HepG2 (cell line): ENCODE measurements around the gene ARL8B. TPM values are rescaled to one million over a fixed set of nuclear protein-coding genes. Genes with fewer than 3 reads are reported as not detected.

Experiments
- ATAC-seq: fragments of 200-7000 bp; cut with Tn5 transposase; 3 replicates; pipeline ENCODE4 v1.9.1; 2020; ENCODE audit warnings: mild to moderate bottlenecking, moderate library complexity
- BruUV-seq: library from RNA; stranded (reverse); fragments of 400-500 nt; replicated peaks from 2 replicates; lab custom pipeline; 2021; lab: Mats Ljungman, UMichigan
- CTCF ChIA-PET: fragments of 300-600 bp; formaldehyde crosslinking; extraction: SDS; loops from one replicate; lab custom pipeline; 2021; ENCODE audit warnings: low total read pairs, inconsistent platforms, low intra/inter-chr PET ratio; lab: Yijun Ruan, JAX
- POLR2A ChIA-PET: fragments of 350-600 bp; sonication (Branson Sonifier 250); formaldehyde crosslinking; loops from one replicate; lab custom pipeline; 2020; ENCODE audit warnings: antibody characterized with exemption, inconsistent platforms; lab: Yijun Ruan, JAX
- DNase-seq: peaks from one replicate; pipeline ENCODE4 v3.0.0-alpha.2; 2015; ENCODE audit warnings: low spot score
- FAIRE-seq: peaks from 3 replicates; lab custom pipeline; 2011; peaks lifted over from hg19 to GRCh38; lab: Jason Lieb, UNC
- H2AFZ ChIP-seq: one replicate; pipeline ENCODE4 v1.6.1; 2011; ENCODE audit warnings: low read length, inconsistent platforms
- H3K27ac ChIP-seq: fragments of 300-600 bp; 3 replicates; pipeline ENCODE4 v1.8.0; 2011; ENCODE audit warnings: mixed run types, mild to moderate bottlenecking, mixed read lengths, low read length, inconsistent platforms; ENCODE audit not compliant: insufficient read depth; ENCODE audit errors: extremely low read length
- H3K27me3 ChIP-seq, 2 experiments: fragments of 200-600 bp in 1 of 2; 2 replicates in 1 of 2; 3 replicates in 1 of 2; pipeline versions ENCODE4 v1.6.0 to v1.8.0; 2011; ENCODE audit warnings: low read length in 2 of 2, mild to moderate bottlenecking in 2 of 2, moderate library complexity in 2 of 2, inconsistent platforms in 1 of 2; ENCODE audit not compliant: insufficient read depth in 2 of 2, control insufficient read depth in 1 of 2
- H3K36me3 ChIP-seq, 2 experiments: fragments of 200-600 bp in 1 of 2; replicated peaks in 1 of 2; 2 replicates in 1 of 2; 3 replicates in 1 of 2; pipeline versions ENCODE4 v1.5.1 to v1.8.0; 2011; ENCODE audit warnings: low read length in 2 of 2, inconsistent platforms in 1 of 2; ENCODE audit not compliant: insufficient read depth in 2 of 2, control insufficient read depth in 1 of 2
- H3K4me1 ChIP-seq: 2 replicates; pipeline ENCODE4 v1.5.1; 2012; ENCODE audit warnings: low read length, inconsistent platforms; ENCODE audit not compliant: insufficient read depth
- H3K4me2 ChIP-seq: 2 replicates; pipeline ENCODE4 v1.6.0; 2011; ENCODE audit warnings: low read depth, low read length, inconsistent platforms
- H3K4me3 ChIP-seq, 3 experiments: fragments of 200-600 bp in 1 of 3; sonication (generic), shearing (Covaris generic) in 1 of 3; replicated peaks in 1 of 3; 2 replicates each; pipeline ENCODE4 v1.5.1; 2011 to 2016; ENCODE audit warnings: low read length in 3 of 3, inconsistent platforms in 2 of 3, low read depth in 2 of 3, mild to moderate bottlenecking in 2 of 3, control low read depth in 1 of 3, mixed read lengths in 1 of 3; ENCODE audit not compliant: insufficient read depth in 1 of 3
- H3K79me2 ChIP-seq: one replicate; pipeline ENCODE4 v1.6.1; 2011; ENCODE audit warnings: low read length, inconsistent platforms; ENCODE audit not compliant: insufficient read depth
- H3K9ac ChIP-seq: 2 replicates; pipeline ENCODE4 v1.6.0; 2011; ENCODE audit warnings: mild to moderate bottlenecking, low read depth, low read length, inconsistent platforms; ENCODE audit not compliant: insufficient read depth
- H3K9me3 ChIP-seq: 2 replicates; pipeline ENCODE4 v1.5.1; 2012; ENCODE audit warnings: mild to moderate bottlenecking, low read length
- H4K20me1 ChIP-seq: 2 replicates; pipeline ENCODE4 v1.6.0; 2011; ENCODE audit warnings: inconsistent platforms, mild to moderate bottlenecking, low read length, moderate library complexity; ENCODE audit not compliant: insufficient read depth
- AKAP8 ChIP-seq: sonication (generic); formaldehyde crosslinking; IDR thresholded peaks from 2 replicates; pipeline ENCODE4 v1.5.1; 2020; ENCODE audit warnings: mild to moderate bottlenecking, missing genetic modification reagents
- THYN1 ChIP-seq: sonication (generic); formaldehyde crosslinking; IDR thresholded peaks from 2 replicates; pipeline ENCODE4 v1.8.1; 2023; ENCODE audit warnings: low read depth, mild to moderate bottlenecking, moderate library complexity, missing genetic modification reagents, borderline replicate concordance
- ZFP36L2 ChIP-seq: sonication (generic); formaldehyde crosslinking; IDR thresholded peaks from 2 replicates; pipeline ENCODE4 v1.4.0; 2020; ENCODE audit warnings: missing genetic modification reagents
- ZNF460 ChIP-seq: sonication (generic); formaldehyde crosslinking; IDR thresholded peaks from 2 replicates; pipeline ENCODE4 v1.5.1; 2020; ENCODE audit warnings: missing genetic modification reagents, mild to moderate bottlenecking, borderline replicate concordance
- WGBS: methylation state at CpG from one replicate; pipeline ENCODE4 v1.1.6; 2017; ENCODE audit warnings: low lambda C conversion rate; 5-methylcytosine and 5-hydroxymethylcytosine counted together
- in situ Hi-C: cut with HindIII; loops from 2 replicates; pipeline ENCODE4 v1.10.0; 2017; ENCODE audit warnings: low pct_unique_long_range_greater_than_20kb; ENCODE audit not compliant: extremely low pct_ligation_motif_present
- intact Hi-C: fragments of 100-400 bp; cut with micrococcal nuclease; formaldehyde crosslinking; loops from one replicate; pipeline ENCODE4 v1.10.0; 2022; ENCODE audit not compliant: unreplicated experiment
- polyA plus RNA-seq, 8 experiments: library from polyadenylated mRNA; depleted of rRNA in 3 of 8; stranded (reverse) in 7 of 8; unstranded in 1 of 8; fragments of >200 nt; fragmentation: Illumina TruSeq in 4 of 8; extraction: Trizol in 4 of 8; gene quantifications; 2 replicates each; pipeline versions ENCODE4 v1.2.1 to v1.2.3, GENCODE V29; 2011 to 2016; ENCODE audit warnings: low read depth in 4 of 8, missing spikeins in 1 of 8, mixed read lengths in 1 of 8; ENCODE audit not compliant: insufficient read depth in 1 of 8
- total RNA-seq, 5 experiments: library from RNA; depleted of rRNA; stranded (reverse); fragments of >200 nt; fragmentation: Illumina TruSeq; extraction: Trizol; gene quantifications; 2 replicates each; pipeline ENCODE4 v1.2.3, GENCODE V29; 2016; ENCODE audit warnings: low read depth in 1 of 5
- TF ChIP-seq, protein P1 (sequence below): sonication (generic); formaldehyde crosslinking; IDR thresholded peaks from 2 replicates; pipeline ENCODE4 v1.5.0; 2020; ENCODE audit warnings: mild to moderate bottlenecking, missing genetic modification reagents

ARL8B gene
- total and polyA plus RNA-seq, 2 of the 13 experiments (the other 11 are each of a cell fraction or from before 2014, with no cell fraction given) = 23.5 to 30.4 TPM

DNA sequence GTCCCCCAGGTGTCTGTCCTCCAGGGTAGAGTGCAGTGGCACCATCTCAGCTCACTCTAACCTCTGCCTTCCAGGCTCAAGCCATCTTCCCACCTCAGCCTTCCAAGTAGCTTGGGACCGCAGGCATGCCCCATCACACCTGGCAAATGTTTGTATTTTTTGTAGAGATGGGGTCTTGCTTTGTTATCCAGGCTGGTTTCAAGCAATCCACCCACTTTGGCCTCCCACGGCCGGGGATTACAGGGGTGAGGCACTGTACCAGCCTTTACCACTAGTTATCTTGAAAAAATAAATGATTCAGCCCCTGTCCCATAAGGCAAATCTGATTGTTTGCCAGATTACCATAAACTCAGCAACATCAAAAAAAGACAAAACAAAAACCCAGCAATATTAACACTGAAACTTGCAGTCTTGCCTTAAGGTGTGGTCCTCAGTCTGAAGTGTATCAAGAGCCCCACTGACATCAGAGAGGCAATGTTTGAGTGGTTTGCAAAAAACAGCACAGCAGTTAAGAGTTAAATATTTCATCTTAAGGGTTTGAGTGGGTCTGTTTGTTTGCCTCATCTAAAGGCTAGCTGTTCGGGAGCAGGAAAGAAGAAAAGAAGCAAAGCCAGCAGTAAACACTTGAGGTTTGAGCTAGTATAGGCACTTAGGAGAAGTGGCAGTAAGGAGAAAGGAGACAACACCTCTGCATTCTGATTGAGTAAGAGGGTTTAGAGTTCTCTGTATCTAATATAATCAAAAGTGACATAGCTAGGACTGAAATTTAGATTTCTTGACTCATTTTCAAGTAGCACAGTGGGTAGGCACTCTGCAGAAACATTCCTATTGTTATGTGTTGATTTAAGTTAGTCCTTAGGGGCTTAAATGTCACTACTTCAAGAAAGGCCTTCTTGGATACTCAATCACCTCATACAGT, 39.1 kb downstream of the ARL8B start (continued):
- no peak for TF ChIP-seq ZNF460 (CRISPR knock-in tag)
- TF ChIP-seq, protein P1, sequence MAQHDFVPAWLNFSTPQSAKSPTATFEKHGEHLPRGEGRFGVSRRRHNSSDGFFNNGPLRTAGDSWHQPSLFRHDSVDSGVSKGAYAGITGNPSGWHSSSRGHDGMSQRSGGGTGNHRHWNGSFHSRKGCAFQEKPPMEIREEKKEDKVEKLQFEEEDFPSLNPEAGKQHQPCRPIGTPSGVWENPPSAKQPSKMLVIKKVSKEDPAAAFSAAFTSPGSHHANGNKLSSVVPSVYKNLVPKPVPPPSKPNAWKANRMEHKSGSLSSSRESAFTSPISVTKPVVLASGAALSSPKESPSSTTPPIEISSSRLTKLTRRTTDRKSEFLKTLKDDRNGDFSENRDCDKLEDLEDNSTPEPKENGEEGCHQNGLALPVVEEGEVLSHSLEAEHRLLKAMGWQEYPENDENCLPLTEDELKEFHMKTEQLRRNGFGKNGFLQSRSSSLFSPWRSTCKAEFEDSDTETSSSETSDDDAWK (CRISPR knock-in tag) = no peak

DNA sequence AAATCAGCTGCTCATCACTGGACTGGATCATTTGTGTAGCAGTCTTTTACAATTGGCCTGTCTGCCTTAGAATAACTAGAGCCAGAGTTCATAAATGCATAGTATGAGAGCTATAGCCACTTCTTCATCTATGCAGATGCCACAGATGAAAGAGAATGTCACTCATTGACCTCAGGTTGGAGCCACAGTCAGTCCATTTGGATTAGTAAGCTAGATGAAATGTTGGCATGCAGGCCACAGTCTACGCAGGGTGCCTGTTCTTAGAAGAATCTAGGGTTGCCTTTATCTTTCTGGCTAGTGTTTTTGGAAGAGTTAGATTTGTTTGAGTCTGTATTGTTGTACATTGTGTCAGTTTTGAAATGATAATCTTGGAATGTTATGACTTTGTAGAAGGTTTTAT, 40.0 kb downstream of the ARL8B start:
- DNase-seq (peak; percentile 26), FAIRE-seq (no peak)
- BruUV-seq = no TSS peak
- Histone ChIP-seq H3K4me3 (no peak overlapping the region), H3K79me2 (peaks cover 61% of the 10 kb centered on the region), H4K20me1 (no peaks in the 10 kb centered on the region), H3K9me3 (no peaks in the 10 kb centered on the region), H3K4me1 (no peaks in the 10 kb centered on the region; the same call in 1 of the 2 replicates), H3K9ac (no peak overlapping the region), H3K36me3 (peaks cover 0 to 2% of the 10 kb centered on the region in 2 experiments; a peak in 1 of 5 replicates)
- CTCF ChIA-PET = no interaction called here
- in situ Hi-C loops = no loop called here
- TF ChIP-seq ZFP36L2 (CRISPR knock-in tag) = no peak
- no peak for TF ChIP-seq THYN1 (CRISPR knock-in tag)
- no peak for TF ChIP-seq AKAP8 (CRISPR knock-in tag)
- TF ChIP-seq, all 625 proteins: peak for 0
- H3K27ac ChIP-seq = no peak overlapping the region
- no peaks in the 10 kb centered on the region for H3K27me3 ChIP-seq
- no peak overlapping the region for H3K4me2 ChIP-seq
- POLR2A ChIA-PET = no interaction called here
- no peak overlapping the region for H2AFZ ChIP-seq
- intact Hi-C loops = no loop called here
- 100% methylated on average over 1 of the region's 1 CpG for WGBS
- peak; percentile 54 for ATAC-seq
